BLaER1 treated with 17β-estradiol and CSF1 and Interleukin-3, amounts not matched to agents 10 nM and 100 nM (cell line): Measurements from ENCODE around the gene TMEM108.

Experiments used
- H3K27ac ChIP-seq, 11 experiments: shearing (Covaris generic); formaldehyde crosslinking; 2 replicates each; pipeline ENCODE4 v1.8.1; 2022
- H3K27me3 ChIP-seq, 11 experiments: shearing (Covaris generic); formaldehyde crosslinking; 2 replicates each; pipeline ENCODE4 v1.8.1; 2022
- H3K36me3 ChIP-seq, 11 experiments: shearing (Covaris generic); formaldehyde crosslinking; 2 replicates each; pipeline ENCODE4 v1.8.1; 2022
- H3K4me1 ChIP-seq, 10 experiments: shearing (Covaris generic); formaldehyde crosslinking; 2 replicates each; pipeline ENCODE4 v1.8.1; 2022
- H3K4me2 ChIP-seq, 11 experiments: shearing (Covaris generic); formaldehyde crosslinking; 2 replicates each; pipeline ENCODE4 v1.8.1; 2022
- H3K4me3 ChIP-seq, 10 experiments: shearing (Covaris generic); formaldehyde crosslinking; 2 replicates each; pipeline ENCODE4 v1.8.1; 2022
- H3K9ac ChIP-seq, 11 experiments: shearing (Covaris generic); formaldehyde crosslinking; 2 replicates each; pipeline ENCODE4 v1.8.1; 2022
- H3K9me3 ChIP-seq, 11 experiments: shearing (Covaris generic); formaldehyde crosslinking; replicated peaks in 1 of 11; 2 replicates each; pipeline ENCODE4 v1.8.1; 2022
- H4K20me1 ChIP-seq, 11 experiments: shearing (Covaris generic); formaldehyde crosslinking; 2 replicates each; pipeline ENCODE4 v1.8.1; 2022
- Cebpa-rat ChIP-seq, 11 experiments: shearing (Covaris generic); IDR thresholded peaks; 2 replicates each; pipeline ENCODE4 v1.8.1; 2022

The TMEM108 gene

GRCh38 chr3:133138017-133138416, 99.8 kb downstream of the TMEM108 start:
- Histone ChIP-seq H3K4me2 (no peak overlapping the region), H3K27me3 (no peaks in the 10 kb centered on the region), H3K27ac (no peak overlapping the region)

GRCh38 chr3:133152056-133152455, 113.9 kb downstream of the TMEM108 start:
- H3K36me3 ChIP-seq = no peaks in the 10 kb centered on the region
- no peaks in the 10 kb centered on the region for H3K27me3 ChIP-seq
- no peak overlapping the region for H3K4me2 ChIP-seq
- no peak for TF ChIP-seq Cebpa-rat (IDR thresholded peaks at IDR 0.05)
- no peak overlapping the region for H3K9ac ChIP-seq
- peaks cover 0 to 10% (median 5%) of the 10 kb centered on the region in 11 experiments; a peak in 12 of 22 replicates for H3K9me3 ChIP-seq
- no peak overlapping the region for H3K27ac ChIP-seq
- H4K20me1 ChIP-seq = no peaks in the 10 kb centered on the region
- H3K4me3 ChIP-seq = no peak overlapping the region
- no peaks in the 10 kb centered on the region for H3K4me1 ChIP-seq

More at GRCh38 chr3:133138017-133138416, 99.8 kb downstream of the TMEM108 start:
- Histone ChIP-seq H3K9me3 (no peaks in the 10 kb centered on the region), H3K4me1 (peaks cover 0 to 5% (median 0%) of the 10 kb centered on the region in 10 experiments; a peak in 1 of 20 replicates), H3K9ac (no peak overlapping the region), H3K4me3 (no peak overlapping the region), H3K36me3 (no peaks in the 10 kb centered on the region), H4K20me1 (no peaks in the 10 kb centered on the region)
- no peak for TF ChIP-seq Cebpa-rat (IDR thresholded peaks at IDR 0.05)

- H3K4me1 ChIP-seq = no peaks in the 10 kb centered on the region
- no peaks in the 10 kb centered on the region for H3K27me3 ChIP-seq
- H4K20me1 ChIP-seq = no peaks in the 10 kb centered on the region
- TF ChIP-seq Cebpa-rat (IDR thresholded peaks at IDR 0.05) = no peak
- H3K27ac ChIP-seq = no peak overlapping the region
- no peak overlapping the region for H3K4me2 ChIP-seq
- no peak overlapping the region for H3K4me3 ChIP-seq
- H3K9ac ChIP-seq = no peak overlapping the region
- peaks cover 0 to 9% (median 5%) of the 10 kb centered on the region in 11 experiments; a peak in 11 of 22 replicates for H3K9me3 ChIP-seq
- H3K36me3 ChIP-seq = no peaks in the 10 kb centered on the region
Measured at GRCh38 chr3:133152681-133153220, 114.6 kb downstream of the TMEM108 start.

GRCh38 chr3:133153382-133153781, 115.2 kb downstream of the TMEM108 start:
- H3K4me2 ChIP-seq = no peak overlapping the region
- TF ChIP-seq Cebpa-rat (IDR thresholded peaks at IDR 0.05) = no peak
- no peaks in the 10 kb centered on the region for H3K4me1 ChIP-seq
- no peaks in the 10 kb centered on the region for H4K20me1 ChIP-seq
- H3K27ac ChIP-seq = no peak overlapping the region
- H3K9ac ChIP-seq = no peak overlapping the region
- H3K9me3 ChIP-seq = peaks cover 0 to 9% (median 5%) of the 10 kb centered on the region in 11 experiments; a peak in 11 of 22 replicates
- no peak overlapping the region for H3K4me3 ChIP-seq
- no peaks in the 10 kb centered on the region for H3K27me3 ChIP-seq
- no peaks in the 10 kb centered on the region for H3K36me3 ChIP-seq

GRCh38 chr3:133157716-133158115, 119.5 kb downstream of the TMEM108 start:
- H3K4me3 ChIP-seq = no peak overlapping the region
- H3K27ac ChIP-seq = no peak overlapping the region
- no peaks in the 10 kb centered on the region for H3K27me3 ChIP-seq
- TF ChIP-seq Cebpa-rat (IDR thresholded peaks at IDR 0.05) = no peak
- no peak overlapping the region for H3K4me2 ChIP-seq
- H3K9me3 ChIP-seq = peaks cover 0 to 9% (median 5%) of the 10 kb centered on the region in 11 experiments; a peak in 11 of 22 replicates
- no peaks in the 10 kb centered on the region for H3K4me1 ChIP-seq
- no peak overlapping the region for H3K9ac ChIP-seq
- no peaks in the 10 kb centered on the region for H4K20me1 ChIP-seq
- H3K36me3 ChIP-seq = no peaks in the 10 kb centered on the region

- no peak overlapping the region for H3K4me3 ChIP-seq
- no peak overlapping the region for H3K9ac ChIP-seq
- H3K36me3 ChIP-seq = no peaks in the 10 kb centered on the region
- H3K4me1 ChIP-seq = no peaks in the 10 kb centered on the region
- no peak overlapping the region for H3K27ac ChIP-seq
- no peak for TF ChIP-seq Cebpa-rat (IDR thresholded peaks at IDR 0.05)
- H4K20me1 ChIP-seq = no peaks in the 10 kb centered on the region
- H3K27me3 ChIP-seq = no peaks in the 10 kb centered on the region
- peaks cover 0 to 9% (median 5%) of the 10 kb centered on the region in 11 experiments; a peak in 11 of 22 replicates for H3K9me3 ChIP-seq
- no peak overlapping the region for H3K4me2 ChIP-seq
Measured at GRCh38 chr3:133158686-133159085, 120.5 kb downstream of the TMEM108 start.

GRCh38 chr3:133159498-133160475, 121.6 kb downstream of the TMEM108 start:
- H3K4me2 ChIP-seq = no peak overlapping the region
- no peaks in the 10 kb centered on the region for H3K36me3 ChIP-seq
- no peaks in the 10 kb centered on the region for H4K20me1 ChIP-seq
- H3K4me3 ChIP-seq = no peak overlapping the region
- H3K27ac ChIP-seq = no peak overlapping the region
- H3K9me3 ChIP-seq = peaks cover 0 to 8% (median 5%) of the 10 kb centered on the region in 11 experiments; a peak in 11 of 22 replicates
- no peak for TF ChIP-seq Cebpa-rat (IDR thresholded peaks at IDR 0.05)
- H3K27me3 ChIP-seq = no peaks in the 10 kb centered on the region
- H3K4me1 ChIP-seq = no peaks in the 10 kb centered on the region
- no peak overlapping the region for H3K9ac ChIP-seq

- no peak for TF ChIP-seq Cebpa-rat (IDR thresholded peaks at IDR 0.05)
- no peak overlapping the region for H3K4me2 ChIP-seq
- no peak overlapping the region for H3K27ac ChIP-seq
- H4K20me1 ChIP-seq = no peaks in the 10 kb centered on the region
- no peak overlapping the region for H3K4me3 ChIP-seq
- no peak overlapping the region for H3K9ac ChIP-seq
- H3K9me3 ChIP-seq = peaks cover 0 to 3% (median 1%) of the 10 kb centered on the region in 11 experiments; a peak in 14 of 22 replicates
- H3K4me1 ChIP-seq = no peaks in the 10 kb centered on the region
- no peaks in the 10 kb centered on the region for H3K36me3 ChIP-seq
- no peaks in the 10 kb centered on the region for H3K27me3 ChIP-seq
Measured at GRCh38 chr3:133161656-133162055, 123.5 kb downstream of the TMEM108 start.

GRCh38 chr3:133162265-133162664, 124.1 kb downstream of the TMEM108 start:
- no peak overlapping the region for H3K27ac ChIP-seq
- TF ChIP-seq Cebpa-rat (IDR thresholded peaks at IDR 0.05) = no peak

More at GRCh38 chr3:133162265-133162664, 124.1 kb downstream of the TMEM108 start:
- H3K36me3 ChIP-seq = no peaks in the 10 kb centered on the region
- no peaks in the 10 kb centered on the region for H3K4me1 ChIP-seq
- H3K4me2 ChIP-seq = no peak overlapping the region
- H4K20me1 ChIP-seq = no peaks in the 10 kb centered on the region
- H3K27me3 ChIP-seq = no peaks in the 10 kb centered on the region
- H3K4me3 ChIP-seq = no peak overlapping the region
- H3K9me3 ChIP-seq = peaks cover 5 to 9% (median 7%) of the 10 kb centered on the region in 11 experiments
- H3K9ac ChIP-seq = no peak overlapping the region
